Loucy (cell line): ENCODE data around the gene CA7.

Source experiments
- H2AFZ ChIP-seq: fragments of 200-600 bp; sonication (generic); 2 replicates; pipeline ENCODE4 v1.6.0; 2016; ENCODE audit warnings: antibody characterized with exemption, mild to moderate bottlenecking, low read length, moderate library complexity
- H3F3A ChIP-seq: fragments of 200-600 bp; 2 replicates; pipeline ENCODE4 v1.6.0; 2016; ENCODE audit warnings: antibody characterized with exemption, low read depth, mild to moderate bottlenecking
- H3K27me3 ChIP-seq: fragments of 200-600 bp; sonication (generic); 2 replicates; pipeline ENCODE4 v1.6.1; 2014; ENCODE audit warnings: low read length, mild to moderate bottlenecking; ENCODE audit not compliant: insufficient read depth, poor library complexity, severe bottlenecking
- H3K36me3 ChIP-seq: fragments of 200-600 bp; sonication (generic); 2 replicates; pipeline ENCODE4 v1.6.1; 2016; ENCODE audit warnings: low read length; ENCODE audit not compliant: insufficient read depth
- H3K4me1 ChIP-seq: fragments of 200-600 bp; sonication (generic); 2 replicates; pipeline ENCODE4 v1.5.1; 2014; ENCODE audit warnings: low read length, mild to moderate bottlenecking; ENCODE audit not compliant: insufficient read depth, poor library complexity, severe bottlenecking
- H3K4me2 ChIP-seq: fragments of 200-600 bp; sonication (generic); 2 replicates; pipeline ENCODE4 v1.6.0; 2014; ENCODE audit warnings: antibody characterized with exemption, low read length, low read depth, mild to moderate bottlenecking; ENCODE audit not compliant: poor library complexity, severe bottlenecking
- H3K4me3 ChIP-seq: fragments of 200-600 bp; sonication (generic); 2 replicates; pipeline ENCODE4 v1.5.1; 2014; ENCODE audit warnings: low read length, mild to moderate bottlenecking, mixed read lengths; ENCODE audit not compliant: poor library complexity, severe bottlenecking
- H3K79me2 ChIP-seq: fragments of 200-600 bp; sonication (generic); 2 replicates; pipeline ENCODE4 v1.6.1; 2014; ENCODE audit warnings: low read length; ENCODE audit not compliant: insufficient read depth
- H3K9ac ChIP-seq: fragments of 200-600 bp; sonication (generic); 2 replicates; pipeline ENCODE4 v1.6.0; 2014; ENCODE audit warnings: mild to moderate bottlenecking, low read depth, low read length, moderate library complexity; ENCODE audit not compliant: poor library complexity, severe bottlenecking
- H3K9me2 ChIP-seq: fragments of 200-600 bp; sonication (generic); replicated peaks from 2 replicates; pipeline ENCODE4 v1.6.1; 2016; ENCODE audit warnings: low read depth, low read length, mixed read lengths
- H3K9me3 ChIP-seq: fragments of 200-600 bp; sonication (generic); 2 replicates; pipeline ENCODE4 v1.6.1; 2014; ENCODE audit warnings: mild to moderate bottlenecking, antibody characterized with exemption, low read length, low read depth; ENCODE audit not compliant: insufficient read depth
- H4K20me1 ChIP-seq: fragments of 200-600 bp; sonication (generic); 2 replicates; pipeline ENCODE4 v1.6.0; 2014; ENCODE audit warnings: antibody characterized with exemption, low read length, mild to moderate bottlenecking; ENCODE audit not compliant: insufficient read depth, poor library complexity, severe bottlenecking
- EZH2phosphoT487 ChIP-seq: fragments of 200-600 bp; IDR thresholded peaks from 2 replicates; pipeline ENCODE4 v1.6.1; 2018; ENCODE audit warnings: antibody characterized with exemption, mild to moderate bottlenecking, moderate library complexity, borderline replicate concordance
- TF ChIP-seq, protein P1 (sequence below): fragments of 200-600 bp; sonication (generic); conservative IDR thresholded peaks from 2 replicates; pipeline ENCODE4 v1.5.1; 2014; ENCODE audit warnings: mild to moderate bottlenecking, antibody characterized with exemption, low read length

Gene CA7

DNA sequence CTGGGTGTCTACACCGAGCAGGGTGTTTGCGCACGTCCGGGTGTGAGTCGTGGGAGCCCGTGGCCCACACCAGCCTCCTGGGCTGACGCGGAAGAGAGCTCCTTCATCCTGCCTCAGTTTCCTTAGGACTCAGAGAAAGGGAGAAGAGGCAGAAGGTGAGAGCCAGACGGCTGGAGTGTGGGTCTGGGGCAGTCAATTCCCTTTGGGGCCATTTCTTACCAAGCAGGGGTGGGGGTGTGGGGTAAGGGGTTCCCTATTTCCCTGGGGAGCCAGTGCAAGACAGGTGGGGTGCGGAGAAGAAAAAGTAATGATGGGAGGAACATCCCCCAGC, 831 bp downstream of the CA7 start:
- H2AFZ ChIP-seq = no peak overlapping the region
- no peak overlapping the region for H3K4me3 ChIP-seq

GRCh38 chr16:66845791-66846221, 1.6 kb downstream of the CA7 start:
- Histone ChIP-seq H2AFZ (no peak overlapping the region), H3F3A (no peaks in the 10 kb centered on the region), H3K36me3 (no peaks in the 10 kb centered on the region), H3K9me2 (no peaks in the 10 kb centered on the region), H3K79me2 (no peaks in the 10 kb centered on the region), H3K27me3 (no peaks in the 10 kb centered on the region), H4K20me1 (no peaks in the 10 kb centered on the region), H3K4me1 (no peaks in the 10 kb centered on the region), H3K9ac (no peak overlapping the region), H3K9me3 (no peaks in the 10 kb centered on the region), H3K4me2 (no peak overlapping the region), H3K4me3 (no peak overlapping the region)
- TF ChIP-seq EZH2phosphoT487 = no peak
- TF ChIP-seq, protein P1, sequence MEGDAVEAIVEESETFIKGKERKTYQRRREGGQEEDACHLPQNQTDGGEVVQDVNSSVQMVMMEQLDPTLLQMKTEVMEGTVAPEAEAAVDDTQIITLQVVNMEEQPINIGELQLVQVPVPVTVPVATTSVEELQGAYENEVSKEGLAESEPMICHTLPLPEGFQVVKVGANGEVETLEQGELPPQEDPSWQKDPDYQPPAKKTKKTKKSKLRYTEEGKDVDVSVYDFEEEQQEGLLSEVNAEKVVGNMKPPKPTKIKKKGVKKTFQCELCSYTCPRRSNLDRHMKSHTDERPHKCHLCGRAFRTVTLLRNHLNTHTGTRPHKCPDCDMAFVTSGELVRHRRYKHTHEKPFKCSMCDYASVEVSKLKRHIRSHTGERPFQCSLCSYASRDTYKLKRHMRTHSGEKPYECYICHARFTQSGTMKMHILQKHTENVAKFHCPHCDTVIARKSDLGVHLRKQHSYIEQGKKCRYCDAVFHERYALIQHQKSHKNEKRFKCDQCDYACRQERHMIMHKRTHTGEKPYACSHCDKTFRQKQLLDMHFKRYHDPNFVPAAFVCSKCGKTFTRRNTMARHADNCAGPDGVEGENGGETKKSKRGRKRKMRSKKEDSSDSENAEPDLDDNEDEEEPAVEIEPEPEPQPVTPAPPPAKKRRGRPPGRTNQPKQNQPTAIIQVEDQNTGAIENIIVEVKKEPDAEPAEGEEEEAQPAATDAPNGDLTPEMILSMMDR = no peak

More for the DNA sequence above, 831 bp downstream of the CA7 start:
- Histone ChIP-seq H4K20me1 (no peaks in the 10 kb centered on the region), H3K4me2 (no peak overlapping the region), H3K9me3 (no peaks in the 10 kb centered on the region), H3K4me1 (no peaks in the 10 kb centered on the region), H3K79me2 (no peaks in the 10 kb centered on the region), H3K9me2 (no peaks in the 10 kb centered on the region), H3K27me3 (no peaks in the 10 kb centered on the region), H3K9ac (no peak overlapping the region), H3F3A (no peaks in the 10 kb centered on the region), H3K36me3 (no peaks in the 10 kb centered on the region)
- TF ChIP-seq, protein P1 = no peak
- no peak for TF ChIP-seq EZH2phosphoT487

GRCh38 chr16:66846266-66846665, 2.1 kb downstream of the CA7 start:
- Histone ChIP-seq H3K4me2 (no peak overlapping the region), H3K27me3 (no peaks in the 10 kb centered on the region)

More at GRCh38 chr16:66846266-66846665, 2.1 kb downstream of the CA7 start:
- no peaks in the 10 kb centered on the region for H3K9me3 ChIP-seq
- no peaks in the 10 kb centered on the region for H4K20me1 ChIP-seq
- H3K4me1 ChIP-seq = no peaks in the 10 kb centered on the region
- TF ChIP-seq, protein P1 = no peak
- no peak for TF ChIP-seq EZH2phosphoT487
- no peaks in the 10 kb centered on the region for H3K9me2 ChIP-seq
- no peaks in the 10 kb centered on the region for H3K36me3 ChIP-seq
- no peaks in the 10 kb centered on the region for H3K79me2 ChIP-seq
- no peak overlapping the region for H3K4me3 ChIP-seq
- H2AFZ ChIP-seq = no peak overlapping the region
- H3K9ac ChIP-seq = no peak overlapping the region
- no peaks in the 10 kb centered on the region for H3F3A ChIP-seq
